ENCODE results near the gene TOR4A. TPM values are rescaled to one million over a fixed set of nuclear protein-coding genes. Genes with fewer than 3 reads are reported as not detected.

The TOR4A gene
- total and polyA plus RNA-seq, 10 of the 15 experiments (the other 5 are each of a cell fraction or from before 2014, with no cell fraction given) = 2.0 to 19.9 (median 3.7) TPM

GRCh38 chr9:137270929-137271695 lies 6.4 kb upstream of the TOR4A start:
- DNase-seq (ENCODE audit: low read depth, low spot score) (no peak), FAIRE-seq (no peak), ATAC-seq (no peak)
- intact Hi-C loops (cut with micrococcal nuclease; ENCODE audit: unreplicated experiment) (no loop called here), in situ Hi-C loops (cut with MboI) (no loop called here)
- ChIA-PET CTCF (no interaction called here), POLR2A (interaction anchor here (0.6 kb wide), 1 partner anchor 60 kb away, joined by 3 read pairs; no protein-coding TSS in a partner anchor), RAD21 (ENCODE audit: unreplicated experiment) (no interaction called here), SMC1A (ENCODE audit: uncharacterized antibody, unreplicated experiment) (no interaction called here)
- no peaks in the 10 kb centered on the region for H3K9me3 ChIP-seq (replicated peaks; ENCODE audit: control insufficient read depth, insufficient read depth, low read length)
- no peak overlapping the region for H3K9ac ChIP-seq (ENCODE audit: control insufficient read depth, insufficient read depth, low read length)
- H3K4me2 ChIP-seq (ENCODE audit: control insufficient read depth, insufficient read depth) = no peak overlapping the region
- H3K79me2 ChIP-seq (ENCODE audit: control insufficient read depth, insufficient read depth, low read length) = 0 out of 2 replicates have a peak, but pooled peaks cover 2% of the 10 kb centered on the region
- no peak for TF ChIP-seq NBN (IDR thresholded peaks at IDR 0.05)
- TF ChIP-seq, protein P1, sequence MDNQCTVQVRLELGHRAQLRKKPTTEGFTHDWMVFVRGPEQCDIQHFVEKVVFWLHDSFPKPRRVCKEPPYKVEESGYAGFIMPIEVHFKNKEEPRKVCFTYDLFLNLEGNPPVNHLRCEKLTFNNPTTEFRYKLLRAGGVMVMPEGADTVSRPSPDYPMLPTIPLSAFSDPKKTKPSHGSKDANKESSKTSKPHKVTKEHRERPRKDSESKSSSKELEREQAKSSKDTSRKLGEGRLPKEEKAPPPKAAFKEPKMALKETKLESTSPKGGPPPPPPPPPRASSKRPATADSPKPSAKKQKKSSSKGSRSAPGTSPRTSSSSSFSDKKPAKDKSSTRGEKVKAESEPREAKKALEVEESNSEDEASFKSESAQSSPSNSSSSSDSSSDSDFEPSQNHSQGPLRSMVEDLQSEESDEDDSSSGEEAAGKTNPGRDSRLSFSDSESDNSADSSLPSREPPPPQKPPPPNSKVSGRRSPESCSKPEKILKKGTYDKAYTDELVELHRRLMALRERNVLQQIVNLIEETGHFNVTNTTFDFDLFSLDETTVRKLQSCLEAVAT (IDR thresholded peaks at IDR 0.05) = no peak
- TF ChIP-seq REST (IDR thresholded peaks at IDR 0.05; ENCODE audit: low read depth, low read length) = no peak
- no peak for TF ChIP-seq RBBP5 (conservative IDR thresholded peaks at IDR 0.05)
- TF ChIP-seq MTA2 (IDR thresholded peaks at IDR 0.05; ENCODE audit: low read depth) = no peak
- no peak for TF ChIP-seq TCF12 (IDR thresholded peaks at IDR 0.05; ENCODE audit: low read depth, low read length)
- TF ChIP-seq, protein P2, sequence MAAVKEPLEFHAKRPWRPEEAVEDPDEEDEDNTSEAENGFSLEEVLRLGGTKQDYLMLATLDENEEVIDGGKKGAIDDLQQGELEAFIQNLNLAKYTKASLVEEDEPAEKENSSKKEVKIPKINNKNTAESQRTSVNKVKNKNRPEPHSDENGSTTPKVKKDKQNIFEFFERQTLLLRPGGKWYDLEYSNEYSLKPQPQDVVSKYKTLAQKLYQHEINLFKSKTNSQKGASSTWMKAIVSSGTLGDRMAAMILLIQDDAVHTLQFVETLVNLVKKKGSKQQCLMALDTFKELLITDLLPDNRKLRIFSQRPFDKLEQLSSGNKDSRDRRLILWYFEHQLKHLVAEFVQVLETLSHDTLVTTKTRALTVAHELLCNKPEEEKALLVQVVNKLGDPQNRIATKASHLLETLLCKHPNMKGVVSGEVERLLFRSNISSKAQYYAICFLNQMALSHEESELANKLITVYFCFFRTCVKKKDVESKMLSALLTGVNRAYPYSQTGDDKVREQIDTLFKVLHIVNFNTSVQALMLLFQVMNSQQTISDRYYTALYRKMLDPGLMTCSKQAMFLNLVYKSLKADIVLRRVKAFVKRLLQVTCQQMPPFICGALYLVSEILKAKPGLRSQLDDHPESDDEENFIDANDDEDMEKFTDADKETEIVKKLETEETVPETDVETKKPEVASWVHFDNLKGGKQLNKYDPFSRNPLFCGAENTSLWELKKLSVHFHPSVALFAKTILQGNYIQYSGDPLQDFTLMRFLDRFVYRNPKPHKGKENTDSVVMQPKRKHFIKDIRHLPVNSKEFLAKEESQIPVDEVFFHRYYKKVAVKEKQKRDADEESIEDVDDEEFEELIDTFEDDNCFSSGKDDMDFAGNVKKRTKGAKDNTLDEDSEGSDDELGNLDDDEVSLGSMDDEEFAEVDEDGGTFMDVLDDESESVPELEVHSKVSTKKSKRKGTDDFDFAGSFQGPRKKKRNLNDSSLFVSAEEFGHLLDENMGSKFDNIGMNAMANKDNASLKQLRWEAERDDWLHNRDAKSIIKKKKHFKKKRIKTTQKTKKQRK (IDR thresholded peaks at IDR 0.05; ENCODE audit: low read depth, low read length) = no peak
- TF ChIP-seq BHLHE40 (IDR thresholded peaks at IDR 0.05; ENCODE audit: borderline replicate concordance in 1 of 2, low read depth in 2 of 2, low read length in 1 of 2) = peak; percentile 51 to 66; a peak in 2 of 4 replicates
- no peak for TF ChIP-seq TBL1XR1 (IDR thresholded peaks at IDR 0.05; ENCODE audit: low read depth, low read length)
- H3K36me3 ChIP-seq (ENCODE audit: control insufficient read depth in 2 of 2, insufficient read depth in 2 of 2, low read length in 1 of 2) = peaks cover 6 to 11% of the 10 kb centered on the region in 2 experiments; a peak in 3 of 4 replicates
- no peak overlapping the region for H3K4me3 ChIP-seq
- no TSS peak for BruUV-seq (replicated peaks)
- H4K20me1 ChIP-seq (ENCODE audit: control insufficient read depth, insufficient read depth) = no peaks in the 10 kb centered on the region
- no peak overlapping the region for H3K27ac ChIP-seq (ENCODE audit: control insufficient read depth, insufficient read depth)
- no peak overlapping the region for H2AFZ ChIP-seq (ENCODE audit: control insufficient read depth, low read depth, low read length)
- WGBS (ENCODE audit: insufficient coverage, insufficient replicate concordance, low lambda C conversion rate, missing lambda C conversion rate) = 89% methylated on average over 32 of the region's 32 CpGs
- no peaks in the 10 kb centered on the region for H3K27me3 ChIP-seq (replicated peaks in 1 of 2; ENCODE audit: control insufficient read depth in 2 of 2, insufficient read depth in 2 of 2, low read length in 1 of 2)
- H3K4me1 ChIP-seq (ENCODE audit: control insufficient read depth, insufficient read depth, low read length) = peaks cover 37% of the 10 kb centered on the region

Data from GM12878 (cell line).